Gastrocnemius medialis (tissue), 4 donors: ENCODE measurements around the gene ANKRD11. TPM values are rescaled to one million over a fixed set of nuclear protein-coding genes. Genes with fewer than 3 reads are reported as not detected.

ENCODE experiments used
- ATAC-seq, 2 donors: fragments of 150-250 bp; one replicate each; pipeline ENCODE4 v1.9.1; 2016
- DNase-seq, 2 donors: peaks; one replicate each; pipeline ENCODE4 v3.0.0-alpha.2; 2019
- H3K27ac ChIP-seq, 4 donors: fragments of 200-600 bp; sonication (generic); 1 replicate in 1 of 4; 2 replicates in 3 of 4; pipeline ENCODE4 v1.5.1; 2016 to 2018; ENCODE audit warnings: mild to moderate bottlenecking in 2 of 4, moderate library complexity in 1 of 4
- H3K27me3 ChIP-seq, 3 donors: fragments of 200-600 bp; sonication (generic) in 2 of 3; 1 replicate in 1 of 3; 2 replicates in 2 of 3; pipeline versions ENCODE4 v1.5.1 to v1.6.0; 2016 to 2019; ENCODE audit warnings: mild to moderate bottlenecking in 1 of 3, moderate library complexity in 1 of 3
- H3K36me3 ChIP-seq, 2 donors: fragments of 200-600 bp; sonication (generic) in 1 of 2; one replicate each; pipeline ENCODE4 v1.5.1; 2017 to 2018
- H3K4me1 ChIP-seq, 2 donors: fragments of 200-600 bp; sonication (generic) in 1 of 2; one replicate each; pipeline ENCODE4 v1.5.1; 2016 to 2017; ENCODE audit warnings: mild to moderate bottlenecking in 2 of 2
- H3K4me3 ChIP-seq, 4 donors: fragments of 200-600 bp; sonication (generic) in 3 of 4; 1 replicate in 1 of 4; 2 replicates in 3 of 4; pipeline ENCODE4 v1.5.1; 2016 to 2019; ENCODE audit warnings: mild to moderate bottlenecking in 2 of 4
- H3K9me3 ChIP-seq, 3 donors: fragments of 200-600 bp; sonication (generic) in 2 of 3; 1 replicate in 1 of 3; 2 replicates in 2 of 3; pipeline ENCODE4 v1.5.1; 2016 to 2019
- POLR2A ChIP-seq, 2 donors: fragments of 450-650 bp; IDR thresholded peaks; one replicate each; pipeline ENCODE4 v1.6.1; 2017; ENCODE audit warnings: antibody characterized with exemption in 2 of 2, mild to moderate bottlenecking in 2 of 2, moderate library complexity in 2 of 2
- in situ Hi-C, 4 donors: fragments of 200-750 bp; cut with MboI; loops; one replicate each; pipeline versions ENCODE4 v1.15.0 to v1.8.0; 2017; ENCODE audit warnings: low sequenced_read_pairs in 4 of 4
- intact Hi-C: fragments of 100-400 bp; cut with DNase I; formaldehyde crosslinking; loops from one replicate; pipeline ENCODE4 v1.15.1; 2023; ENCODE audit warnings: low total_unique reads
- total RNA-seq, 4 donors: library from RNA; depleted of rRNA; stranded (reverse); fragments of >200 nt; gene quantifications; one replicate each; pipeline versions ENCODE4 v1.1.0 to v1.2.3, GENCODE V29; 2016
- TF ChIP-seq, protein P1 (sequence below), 5 experiments: fragments of 450-650 bp in 3 of 5; fragments of 200-600 bp in 2 of 5; sonication (generic) in 2 of 5; IDR thresholded peaks in 4 of 5; conservative IDR thresholded peaks in 1 of 5; 1 replicate in 4 of 5; 2 replicates in 1 of 5; pipeline ENCODE4 v1.5.1; 2016 to 2019; ENCODE audit warnings: antibody characterized with exemption in 5 of 5, mild to moderate bottlenecking in 3 of 5, moderate library complexity in 3 of 5

The ANKRD11 gene
- total RNA-seq, 4 donors from 2014 or later: 26.0 to 77.0 (median 55.0) TPM

DNA sequence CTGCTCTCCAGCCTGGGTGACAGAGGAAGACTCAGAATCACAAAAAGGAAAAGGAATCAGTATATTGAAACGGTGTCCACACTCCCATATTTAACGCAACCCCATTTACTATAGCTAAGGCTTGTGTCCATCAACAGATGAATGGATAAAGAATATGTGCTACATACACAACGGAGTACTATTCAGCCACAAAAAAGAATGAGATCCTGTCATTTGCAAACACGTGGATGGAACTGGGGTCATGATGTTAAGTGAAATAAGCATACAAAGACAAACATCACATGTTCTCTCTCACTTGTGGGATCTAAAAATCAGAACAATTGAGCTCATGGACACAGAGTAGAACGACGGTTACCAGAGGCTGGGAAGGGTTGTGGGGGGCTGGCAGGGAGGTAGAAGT lies 217.7 kb downstream of the ANKRD11 start:
- H3K27me3 ChIP-seq: no peaks in the 10 kb centered on the region
- intact Hi-C loops: no loop called here
- DNase-seq (no peak), ATAC-seq (no peak)
- in situ Hi-C loops: no loop called here
- H3K9me3 ChIP-seq: no peaks in the 10 kb centered on the region
- no peak overlapping the region for H3K4me3 ChIP-seq
- no peaks in the 10 kb centered on the region for H3K4me1 ChIP-seq
- TF ChIP-seq, protein P1, sequence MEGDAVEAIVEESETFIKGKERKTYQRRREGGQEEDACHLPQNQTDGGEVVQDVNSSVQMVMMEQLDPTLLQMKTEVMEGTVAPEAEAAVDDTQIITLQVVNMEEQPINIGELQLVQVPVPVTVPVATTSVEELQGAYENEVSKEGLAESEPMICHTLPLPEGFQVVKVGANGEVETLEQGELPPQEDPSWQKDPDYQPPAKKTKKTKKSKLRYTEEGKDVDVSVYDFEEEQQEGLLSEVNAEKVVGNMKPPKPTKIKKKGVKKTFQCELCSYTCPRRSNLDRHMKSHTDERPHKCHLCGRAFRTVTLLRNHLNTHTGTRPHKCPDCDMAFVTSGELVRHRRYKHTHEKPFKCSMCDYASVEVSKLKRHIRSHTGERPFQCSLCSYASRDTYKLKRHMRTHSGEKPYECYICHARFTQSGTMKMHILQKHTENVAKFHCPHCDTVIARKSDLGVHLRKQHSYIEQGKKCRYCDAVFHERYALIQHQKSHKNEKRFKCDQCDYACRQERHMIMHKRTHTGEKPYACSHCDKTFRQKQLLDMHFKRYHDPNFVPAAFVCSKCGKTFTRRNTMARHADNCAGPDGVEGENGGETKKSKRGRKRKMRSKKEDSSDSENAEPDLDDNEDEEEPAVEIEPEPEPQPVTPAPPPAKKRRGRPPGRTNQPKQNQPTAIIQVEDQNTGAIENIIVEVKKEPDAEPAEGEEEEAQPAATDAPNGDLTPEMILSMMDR (IDR thresholded peaks at IDR 0.05 in 4 of 5, conservative IDR thresholded peaks at IDR 0.05 in 1 of 5): no peak
- no peak for TF ChIP-seq POLR2A (IDR thresholded peaks at IDR 0.05)
- H3K36me3 ChIP-seq: peaks cover 0 to 62% of the 10 kb centered on the region in 2 donors
- no peak overlapping the region for H3K27ac ChIP-seq

DNA sequence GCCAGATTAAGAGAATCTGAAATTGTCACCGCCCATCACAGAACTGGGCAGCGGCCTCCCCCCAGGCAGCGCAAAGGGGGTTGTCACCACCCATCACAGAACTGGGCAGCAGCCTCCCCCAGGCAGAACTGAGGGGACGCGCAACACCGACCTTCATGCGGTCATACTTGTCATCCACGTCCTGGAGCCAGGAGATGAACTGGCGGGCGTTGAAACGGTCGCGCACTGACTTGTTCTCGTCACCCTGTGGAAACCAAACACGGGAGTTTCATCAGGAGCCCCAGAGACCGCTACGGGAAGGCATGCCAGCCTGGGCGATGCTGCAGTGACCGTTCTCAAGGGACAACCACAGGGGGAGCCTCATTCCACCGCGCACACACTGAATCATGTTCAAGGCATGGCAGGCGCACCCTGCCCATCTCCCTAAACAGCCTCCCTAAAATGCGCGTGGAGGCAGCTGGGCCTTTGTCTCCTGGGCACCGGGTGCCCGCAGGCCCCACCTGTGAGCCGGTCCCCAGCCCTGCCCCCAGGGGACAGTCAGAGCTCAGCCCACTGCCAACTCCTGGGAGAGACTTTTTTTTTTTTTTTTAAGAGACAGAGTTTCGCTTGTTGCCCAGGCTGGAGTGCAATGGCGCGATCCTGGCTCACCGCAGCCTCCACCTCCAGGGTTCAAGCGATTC lies 219.6 kb downstream of the ANKRD11 start:
- Histone ChIP-seq H3K27me3 (no peaks in the 10 kb centered on the region), H3K27ac (no peak overlapping the region), H3K9me3 (no peaks in the 10 kb centered on the region), H3K4me3 (no peak overlapping the region), H3K4me1 (no peaks in the 10 kb centered on the region), H3K36me3 (peaks cover 0 to 73% of the 10 kb centered on the region in 2 donors)
- intact Hi-C loops (no loop called here), in situ Hi-C loops (no loop called here)
- DNase-seq (no peak), ATAC-seq (no peak)
- TF ChIP-seq POLR2A (IDR thresholded peaks at IDR 0.05): no peak
- TF ChIP-seq, protein P1 (IDR thresholded peaks at IDR 0.05 in 4 of 5, conservative IDR thresholded peaks at IDR 0.05 in 1 of 5): no peak

DNA sequence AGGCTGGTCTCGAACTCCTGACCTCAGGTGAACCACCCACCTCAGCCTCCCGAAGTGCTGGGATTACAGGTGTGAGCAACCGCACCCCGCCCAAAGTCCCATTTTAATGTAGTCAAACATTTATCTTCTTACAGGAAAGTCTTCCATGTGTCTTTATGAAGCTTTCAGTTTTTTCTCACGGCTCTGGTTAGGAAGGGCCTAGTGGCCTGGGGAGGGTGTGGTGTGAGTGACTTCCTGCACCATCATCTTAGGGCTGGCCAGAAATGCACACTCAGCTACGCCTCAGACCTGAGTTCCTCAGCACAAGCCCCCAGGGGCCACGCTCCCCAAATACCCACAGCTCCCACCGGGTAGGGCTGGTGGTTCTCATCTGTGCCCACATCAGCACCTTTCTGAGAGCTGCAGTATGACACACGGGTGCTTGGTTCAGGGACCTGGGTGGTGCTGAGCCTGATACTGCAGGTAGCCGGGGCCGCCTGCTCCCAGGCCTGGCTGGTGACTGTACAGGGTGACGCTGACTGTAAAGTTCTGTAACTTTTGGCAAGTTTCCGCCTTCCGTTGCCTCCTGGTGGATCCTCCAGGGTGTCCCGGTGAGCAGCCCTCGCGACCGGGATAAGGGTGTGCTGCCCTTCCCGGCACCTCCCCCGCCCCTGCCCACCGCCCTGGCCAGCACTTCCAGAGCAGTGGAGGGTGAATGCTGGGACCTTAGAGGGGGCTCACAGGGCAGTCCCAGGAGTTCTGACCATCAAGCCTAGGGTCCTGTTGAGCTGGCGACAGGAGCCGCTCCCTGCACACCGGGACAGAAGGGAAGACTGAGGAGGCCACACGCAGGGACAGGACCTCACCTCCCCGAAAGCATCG lies 220.3 kb downstream of the ANKRD11 start:
- no peaks in the 10 kb centered on the region for H3K4me1 ChIP-seq
- H3K27me3 ChIP-seq: no peaks in the 10 kb centered on the region
- H3K4me3 ChIP-seq: no peak overlapping the region
- DNase-seq (no peak), ATAC-seq (no peak)
- no peak for TF ChIP-seq POLR2A (IDR thresholded peaks at IDR 0.05)
- TF ChIP-seq, protein P1 (IDR thresholded peaks at IDR 0.05 in 4 of 5, conservative IDR thresholded peaks at IDR 0.05 in 1 of 5): no peak
- no peaks in the 10 kb centered on the region for H3K9me3 ChIP-seq
- intact Hi-C loops (no loop called here), in situ Hi-C loops (no loop called here)
- peak overlapping the region in 1 of 4 donors; percentile 43 for H3K27ac ChIP-seq
- peaks cover 0 to 66% of the 10 kb centered on the region in 2 donors for H3K36me3 ChIP-seq

DNA sequence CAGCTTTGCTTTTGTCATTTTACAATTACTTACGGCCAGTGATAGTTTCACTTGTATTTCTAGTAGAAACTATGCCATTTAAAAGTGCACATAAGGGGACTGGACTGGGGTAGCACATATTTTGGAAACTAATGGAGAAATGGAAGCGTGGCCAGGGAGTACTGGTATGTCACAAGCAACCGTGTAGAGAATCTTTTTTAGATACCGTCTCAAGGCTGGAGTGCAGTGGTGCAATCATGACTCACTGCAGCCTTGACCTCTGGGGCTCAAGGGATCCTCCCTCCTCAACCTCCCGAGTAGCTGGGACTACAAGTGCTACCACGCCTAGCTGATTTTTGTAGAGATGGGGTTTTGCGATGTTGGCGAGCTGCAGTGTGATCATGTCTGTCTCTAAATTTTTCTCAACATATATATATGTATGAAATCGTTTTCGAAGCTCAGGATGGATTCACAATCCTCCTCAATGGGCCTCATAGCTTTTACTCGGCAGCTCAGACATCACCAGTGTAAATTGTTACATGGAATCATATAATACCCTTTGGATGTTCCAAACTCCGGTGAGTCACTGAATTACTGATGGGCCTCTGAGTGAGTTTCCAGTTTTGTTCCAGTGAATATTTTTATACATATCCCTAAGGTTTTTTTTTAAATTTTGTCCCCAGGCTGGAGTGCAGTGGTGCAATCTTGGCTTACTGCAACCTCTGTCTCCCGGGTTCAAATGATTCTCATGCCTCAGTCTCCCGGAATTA lies 221.2 kb downstream of the ANKRD11 start:
- TF ChIP-seq POLR2A (IDR thresholded peaks at IDR 0.05): no peak
- TF ChIP-seq, protein P1 (IDR thresholded peaks at IDR 0.05 in 4 of 5, conservative IDR thresholded peaks at IDR 0.05 in 1 of 5): no peak
- no peak overlapping the region for H3K4me3 ChIP-seq
- DNase-seq (peak in 1 of 2 donors; percentile 50), ATAC-seq (peak; percentile 29 to 56)
- H3K27ac ChIP-seq: peak overlapping the region in 3 of 4 donors; percentile 31 to 43 (median 42)
- H3K36me3 ChIP-seq: peaks cover 0 to 58% of the 10 kb centered on the region in 2 donors
- H3K4me1 ChIP-seq: no peaks in the 10 kb centered on the region
- in situ Hi-C loops: no loop called here
- no peaks in the 10 kb centered on the region for H3K27me3 ChIP-seq
- H3K9me3 ChIP-seq: no peaks in the 10 kb centered on the region
- intact Hi-C loops: no loop called here
